Panc1 (cell line): ENCODE measurements around the gene PTCD2.

Source experiments
- POLR2AphosphoS5 ChIP-seq: IDR thresholded peaks from 2 replicates; pipeline ENCODE4 v1.6.1; 2012; ENCODE audit warnings: mild to moderate bottlenecking, low read depth, low read length, moderate library complexity
- SIN3A ChIP-seq: IDR thresholded peaks from 2 replicates; pipeline ENCODE4 v1.6.1; 2012; ENCODE audit warnings: low read depth, mild to moderate bottlenecking, low read length, moderate library complexity, borderline replicate concordance; ENCODE audit not compliant: insufficient read depth
- TCF7L2 ChIP-seq: IDR thresholded peaks from 2 replicates; pipeline ENCODE4 v1.6.1; 2011; ENCODE audit warnings: mild to moderate bottlenecking, low read depth, low read length, inconsistent platforms
- TF ChIP-seq, protein P1 (sequence below): fragments of 450-650 bp; IDR thresholded peaks from 2 replicates; pipeline ENCODE4 v1.5.1; 2017; ENCODE audit warnings: mild to moderate bottlenecking
- TF ChIP-seq, protein P2 (sequence below), 2 experiments: IDR thresholded peaks; 2 replicates each; pipeline ENCODE4 v1.6.1; 2011 to 2012; ENCODE audit warnings: low read depth in 2 of 2, control low read depth in 1 of 2, low read length in 1 of 2, mild to moderate bottlenecking in 1 of 2, moderate library complexity in 1 of 2; ENCODE audit not compliant: insufficient read depth in 1 of 2

DNA sequence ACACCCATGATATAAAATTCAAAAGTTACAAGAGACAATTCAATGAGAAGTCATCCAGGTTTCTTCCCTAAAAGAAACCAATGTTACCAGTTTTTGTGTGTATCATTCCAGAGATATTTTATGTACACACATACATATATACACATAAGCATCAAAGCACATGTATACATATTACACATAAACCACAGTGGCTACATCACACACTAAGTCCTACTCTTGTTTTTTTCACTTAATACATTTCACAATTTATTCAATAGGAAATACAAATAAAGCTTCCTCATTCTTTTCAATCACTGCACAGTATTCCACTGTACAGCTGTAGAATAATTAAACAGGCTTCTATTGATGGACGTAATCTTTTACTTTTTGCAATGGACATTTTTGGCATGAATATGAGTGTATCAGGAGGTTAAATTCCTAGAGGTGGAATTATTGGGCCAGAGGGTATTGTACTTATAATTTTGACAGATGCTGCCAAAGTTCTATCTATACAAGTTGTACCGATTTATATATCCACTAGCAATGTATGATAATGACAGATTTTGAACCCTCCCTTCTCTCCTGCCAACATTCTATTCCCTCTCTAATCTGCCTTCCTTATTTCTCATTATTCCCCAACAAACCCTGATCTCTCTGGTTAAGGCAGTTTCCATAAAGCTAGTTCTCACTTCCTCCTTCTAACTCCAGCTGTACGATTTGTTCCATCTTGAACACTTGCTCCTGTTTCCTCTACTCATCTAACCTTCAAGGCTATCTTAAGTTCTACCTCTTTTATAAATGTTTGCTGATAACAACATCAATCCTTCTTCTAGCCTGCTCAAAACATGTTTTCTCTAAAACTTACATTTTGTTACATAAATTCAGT, 35.4 kb upstream of the PTCD2 start:
- TF ChIP-seq, protein P1, sequence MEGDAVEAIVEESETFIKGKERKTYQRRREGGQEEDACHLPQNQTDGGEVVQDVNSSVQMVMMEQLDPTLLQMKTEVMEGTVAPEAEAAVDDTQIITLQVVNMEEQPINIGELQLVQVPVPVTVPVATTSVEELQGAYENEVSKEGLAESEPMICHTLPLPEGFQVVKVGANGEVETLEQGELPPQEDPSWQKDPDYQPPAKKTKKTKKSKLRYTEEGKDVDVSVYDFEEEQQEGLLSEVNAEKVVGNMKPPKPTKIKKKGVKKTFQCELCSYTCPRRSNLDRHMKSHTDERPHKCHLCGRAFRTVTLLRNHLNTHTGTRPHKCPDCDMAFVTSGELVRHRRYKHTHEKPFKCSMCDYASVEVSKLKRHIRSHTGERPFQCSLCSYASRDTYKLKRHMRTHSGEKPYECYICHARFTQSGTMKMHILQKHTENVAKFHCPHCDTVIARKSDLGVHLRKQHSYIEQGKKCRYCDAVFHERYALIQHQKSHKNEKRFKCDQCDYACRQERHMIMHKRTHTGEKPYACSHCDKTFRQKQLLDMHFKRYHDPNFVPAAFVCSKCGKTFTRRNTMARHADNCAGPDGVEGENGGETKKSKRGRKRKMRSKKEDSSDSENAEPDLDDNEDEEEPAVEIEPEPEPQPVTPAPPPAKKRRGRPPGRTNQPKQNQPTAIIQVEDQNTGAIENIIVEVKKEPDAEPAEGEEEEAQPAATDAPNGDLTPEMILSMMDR = no peak
- TF ChIP-seq POLR2AphosphoS5 (no peak), SIN3A (no peak), TCF7L2 (no peak)
- TF ChIP-seq, protein P2, sequence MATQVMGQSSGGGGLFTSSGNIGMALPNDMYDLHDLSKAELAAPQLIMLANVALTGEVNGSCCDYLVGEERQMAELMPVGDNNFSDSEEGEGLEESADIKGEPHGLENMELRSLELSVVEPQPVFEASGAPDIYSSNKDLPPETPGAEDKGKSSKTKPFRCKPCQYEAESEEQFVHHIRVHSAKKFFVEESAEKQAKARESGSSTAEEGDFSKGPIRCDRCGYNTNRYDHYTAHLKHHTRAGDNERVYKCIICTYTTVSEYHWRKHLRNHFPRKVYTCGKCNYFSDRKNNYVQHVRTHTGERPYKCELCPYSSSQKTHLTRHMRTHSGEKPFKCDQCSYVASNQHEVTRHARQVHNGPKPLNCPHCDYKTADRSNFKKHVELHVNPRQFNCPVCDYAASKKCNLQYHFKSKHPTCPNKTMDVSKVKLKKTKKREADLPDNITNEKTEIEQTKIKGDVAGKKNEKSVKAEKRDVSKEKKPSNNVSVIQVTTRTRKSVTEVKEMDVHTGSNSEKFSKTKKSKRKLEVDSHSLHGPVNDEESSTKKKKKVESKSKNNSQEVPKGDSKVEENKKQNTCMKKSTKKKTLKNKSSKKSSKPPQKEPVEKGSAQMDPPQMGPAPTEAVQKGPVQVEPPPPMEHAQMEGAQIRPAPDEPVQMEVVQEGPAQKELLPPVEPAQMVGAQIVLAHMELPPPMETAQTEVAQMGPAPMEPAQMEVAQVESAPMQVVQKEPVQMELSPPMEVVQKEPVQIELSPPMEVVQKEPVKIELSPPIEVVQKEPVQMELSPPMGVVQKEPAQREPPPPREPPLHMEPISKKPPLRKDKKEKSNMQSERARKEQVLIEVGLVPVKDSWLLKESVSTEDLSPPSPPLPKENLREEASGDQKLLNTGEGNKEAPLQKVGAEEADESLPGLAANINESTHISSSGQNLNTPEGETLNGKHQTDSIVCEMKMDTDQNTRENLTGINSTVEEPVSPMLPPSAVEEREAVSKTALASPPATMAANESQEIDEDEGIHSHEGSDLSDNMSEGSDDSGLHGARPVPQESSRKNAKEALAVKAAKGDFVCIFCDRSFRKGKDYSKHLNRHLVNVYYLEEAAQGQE (IDR thresholded peaks at IDR 0.05; ENCODE audit: insufficient read depth in 1 of 2, low read depth in 2 of 2, low read length in 1 of 2) = no peak
